Suppressor macrophage treated with lipopolysaccharide for 4 hours (primary cell): Measurements from ENCODE around the gene FAM50B.

Source experiments
- DNase-seq: peaks from one replicate; pipeline ENCODE4 v3.0.0-alpha.2; 2020

Gene FAM50B

GRCh38 chr6:3822747-3823445 is 26.3 kb upstream of the FAM50B start:
- no peak for DNase-seq

GRCh38 chr6:3823671-3824070 is 25.5 kb upstream of the FAM50B start:
- DNase-seq, result no peak

- no peak for DNase-seq
These were observed 23.8 kb upstream of the FAM50B start for GRCh38 chr6:3825331-3825831.

- no peak for DNase-seq
These were observed 23.2 kb upstream of the FAM50B start for GRCh38 chr6:3825851-3826581.

GRCh38 chr6:3829285-3829684 is 19.9 kb upstream of the FAM50B start:
- no peak for DNase-seq

GRCh38 chr6:3830806-3831205 is 18.4 kb upstream of the FAM50B start:
- DNase-seq, result no peak

GRCh38 chr6:3831761-3832530 is 17.2 kb upstream of the FAM50B start:
- DNase-seq, result no peak

GRCh38 chr6:3835055-3835731 is 14.0 kb upstream of the FAM50B start:
- peak; percentile 84 for DNase-seq

- DNase-seq, result peak; percentile 59
These were observed 13.4 kb upstream of the FAM50B start for GRCh38 chr6:3835785-3836184.

GRCh38 chr6:3836566-3836965 is 12.6 kb upstream of the FAM50B start:
- peak; percentile 51 for DNase-seq

- no peak for DNase-seq
These were observed 11.4 kb upstream of the FAM50B start for GRCh38 chr6:3837781-3838180.

GRCh38 chr6:3838992-3839867 is 9.9 kb upstream of the FAM50B start:
- no peak for DNase-seq

GRCh38 chr6:3841066-3841454 is 8.1 kb upstream of the FAM50B start:
- no peak for DNase-seq

- no peak for DNase-seq
These were observed 7.2 kb upstream of the FAM50B start for GRCh38 chr6:3841711-3842565.

GRCh38 chr6:3843379-3844096 is 5.6 kb upstream of the FAM50B start:
- peak; percentile 69 for DNase-seq

- no peak for DNase-seq
These were observed 5.1 kb upstream of the FAM50B start for GRCh38 chr6:3844097-3844463.

- peak; percentile 44 for DNase-seq
These were observed 1.7 kb upstream of the FAM50B start for GRCh38 chr6:3847521-3847920.

GRCh38 chr6:3848380-3848779 is 793 bp upstream of the FAM50B start:
- DNase-seq, result peak; percentile 18

GRCh38 chr6:3849681-3850450 is 693 bp downstream of the FAM50B start:
- no peak for DNase-seq
